Mesenchymal stem cell (in vitro differentiated cells and primary cell): ENCODE data around the gene SLC2A6.

Source experiments
- DNase-seq: peaks from one replicate; pipeline ENCODE4 v3.0.0-alpha.2; 2013
- H2AFZ ChIP-seq: one replicate; pipeline ENCODE4 v1.6.1; 2013; ENCODE audit warnings: low read depth, mild to moderate bottlenecking, control low read depth, inconsistent platforms, low read length, moderate library complexity
- H2AK5ac ChIP-seq: 2 replicates; pipeline ENCODE4 v1.6.1; 2013; ENCODE audit warnings: low read length, moderate library complexity, mild to moderate bottlenecking, inconsistent platforms; ENCODE audit not compliant: severe bottlenecking
- H2BK120ac ChIP-seq: one replicate; pipeline ENCODE4 v1.6.1; 2013; ENCODE audit warnings: low read depth, mild to moderate bottlenecking, inconsistent platforms, low read length, moderate library complexity
- H2BK12ac ChIP-seq, 2 experiments: one replicate each; pipeline ENCODE4 v1.6.1; 2013; ENCODE audit warnings: inconsistent platforms in 2 of 2, low read length in 2 of 2, mild to moderate bottlenecking in 2 of 2, moderate library complexity in 2 of 2, control low read depth in 1 of 2
- H2BK15ac ChIP-seq: one replicate; pipeline ENCODE4 v1.6.1; 2013; ENCODE audit warnings: mild to moderate bottlenecking, low read depth, inconsistent platforms; ENCODE audit not compliant: poor library complexity, severe bottlenecking
- H2BK5ac ChIP-seq: 2 replicates; pipeline ENCODE4 v1.6.1; 2013; ENCODE audit warnings: low read depth, mild to moderate bottlenecking, low read length, control low read depth, inconsistent platforms; ENCODE audit not compliant: poor library complexity, severe bottlenecking
- H3K14ac ChIP-seq, 2 experiments: one replicate each; pipeline ENCODE4 v1.6.1; 2013; ENCODE audit warnings: inconsistent platforms in 2 of 2, low read length in 2 of 2, control low read depth in 1 of 2, mild to moderate bottlenecking in 1 of 2, moderate library complexity in 1 of 2
- H3K18ac ChIP-seq, 2 experiments: one replicate each; pipeline ENCODE4 v1.6.1; 2013; ENCODE audit warnings: inconsistent platforms in 2 of 2, low read length in 2 of 2, control low read depth in 1 of 2, low read depth in 1 of 2, mild to moderate bottlenecking in 1 of 2
- H3K23ac ChIP-seq, 2 experiments: one replicate each; pipeline ENCODE4 v1.6.1; 2013; ENCODE audit warnings: inconsistent platforms in 2 of 2, low read length in 2 of 2, mild to moderate bottlenecking in 2 of 2, moderate library complexity in 2 of 2, control low read depth in 1 of 2
- H3K27ac ChIP-seq: 2 replicates; pipeline ENCODE4 v1.5.1; 2013; ENCODE audit warnings: mild to moderate bottlenecking, moderate library complexity, low read length, control low read depth, inconsistent platforms; ENCODE audit not compliant: poor library complexity, severe bottlenecking
- H3K27me3 ChIP-seq, 2 experiments: 2 replicates each; pipeline versions ENCODE4 v1.6.1 to v1.7.0; 2013; ENCODE audit warnings: low read length in 2 of 2, mild to moderate bottlenecking in 2 of 2, moderate library complexity in 2 of 2, control low read depth in 1 of 2, inconsistent platforms in 1 of 2; ENCODE audit not compliant: control insufficient read depth in 1 of 2, insufficient read depth in 1 of 2
- H3K36me3 ChIP-seq, 2 experiments: 2 replicates each; pipeline versions ENCODE4 v1.6.1 to v1.7.0; 2013; ENCODE audit warnings: low read length in 2 of 2, control low read depth in 1 of 2, inconsistent platforms in 1 of 2, low read depth in 1 of 2, mild to moderate bottlenecking in 1 of 2; ENCODE audit not compliant: insufficient read depth in 2 of 2, control insufficient read depth in 1 of 2
- H3K4ac ChIP-seq, 2 experiments: one replicate each; pipeline ENCODE4 v1.6.1; 2013; ENCODE audit warnings: inconsistent platforms in 2 of 2, low read length in 2 of 2, mild to moderate bottlenecking in 2 of 2, moderate library complexity in 2 of 2, control low read depth in 1 of 2, low read depth in 1 of 2
- H3K4me1 ChIP-seq: 2 replicates; pipeline ENCODE4 v1.6.1; 2013; ENCODE audit warnings: low read depth, low read length, control low read depth; ENCODE audit not compliant: control insufficient read depth, insufficient read depth
- H3K4me2 ChIP-seq: 2 replicates; pipeline ENCODE4 v1.6.1; 2013; ENCODE audit warnings: low read length, mild to moderate bottlenecking, inconsistent platforms; ENCODE audit not compliant: poor library complexity, severe bottlenecking
- H3K4me3 ChIP-seq, 2 experiments: 2 replicates each; pipeline versions ENCODE4 v1.5.1 to v1.7.0; 2013; ENCODE audit warnings: low read length in 2 of 2, mild to moderate bottlenecking in 2 of 2, control low read depth in 1 of 2, low read depth in 1 of 2; ENCODE audit not compliant: insufficient read depth in 1 of 2
- H3K79me1 ChIP-seq: replicated peaks from 2 replicates; pipeline ENCODE4 v1.6.1; 2013; ENCODE audit warnings: mild to moderate bottlenecking, control low read depth, low read length, inconsistent platforms; ENCODE audit not compliant: poor library complexity, severe bottlenecking
- H3K9ac ChIP-seq: 2 replicates; pipeline ENCODE4 v1.7.0; 2013; ENCODE audit warnings: mild to moderate bottlenecking, low read length, moderate library complexity
- H3K9me3 ChIP-seq: 2 replicates; pipeline ENCODE4 v1.7.0; 2013; ENCODE audit warnings: mild to moderate bottlenecking, low read length; ENCODE audit not compliant: control insufficient read depth
- H4K8ac ChIP-seq: one replicate; pipeline ENCODE4 v1.6.1; 2013; ENCODE audit warnings: inconsistent platforms, mild to moderate bottlenecking, low read length, moderate library complexity
- H4K91ac ChIP-seq: one replicate; pipeline ENCODE4 v1.6.1; 2013; ENCODE audit warnings: mild to moderate bottlenecking, low read length, inconsistent platforms
- WGBS: methylation state at CpG from one replicate; pipeline ENCODE4 v1.1.7; 2013; ENCODE audit warnings: mixed read lengths; 5-methylcytosine and 5-hydroxymethylcytosine counted together

Gene SLC2A6

GRCh38 chr9:133474215-133474614 is 4.7 kb downstream of the SLC2A6 start:
- Histone ChIP-seq H2BK5ac (no peak overlapping the region), H2BK120ac (no peak overlapping the region), H3K36me3 (peaks cover 53 to 73% of the 10 kb centered on the region in 2 experiments), H3K4me2 (no peak overlapping the region), H3K27ac (no peak overlapping the region), H3K14ac (no peak overlapping the region), H2AFZ (no peak overlapping the region), H3K18ac (no peak overlapping the region), H4K8ac (no peak overlapping the region), H3K4me1 (peaks cover 27% of the 10 kb centered on the region), H3K9ac (no peak overlapping the region), H3K27me3 (no peaks in the 10 kb centered on the region), H3K23ac (no peak overlapping the region), H3K4me3 (no peak overlapping the region), H3K79me1 (peaks cover 31% of the 10 kb centered on the region), H2BK15ac (no peak overlapping the region), H3K4ac (no peak overlapping the region), H2AK5ac (no peak overlapping the region), H3K9me3 (no peaks in the 10 kb centered on the region), H2BK12ac (no peak overlapping the region), H4K91ac (no peak overlapping the region)
- 100% methylated on average over 2 of the region's 5 CpGs for WGBS
- DNase-seq: no peak

GRCh38 chr9:133473743-133474142 is 5.2 kb downstream of the SLC2A6 start:
- Histone ChIP-seq H2BK120ac (no peak overlapping the region), H3K79me1 (peaks cover 31% of the 10 kb centered on the region), H3K36me3 (peaks cover 53 to 78% of the 10 kb centered on the region in 2 experiments), H2AFZ (no peak overlapping the region), H3K23ac (no peak overlapping the region), H3K9me3 (no peaks in the 10 kb centered on the region), H2BK12ac (no peak overlapping the region), H3K4me2 (no peak overlapping the region), H3K4me3 (no peak overlapping the region), H2AK5ac (no peak overlapping the region), H3K4me1 (peaks cover 27% of the 10 kb centered on the region), H2BK5ac (no peak overlapping the region), H3K9ac (no peak overlapping the region), H4K91ac (no peak overlapping the region), H4K8ac (no peak overlapping the region), H3K4ac (no peak overlapping the region), H2BK15ac (no peak overlapping the region), H3K27ac (no peak overlapping the region), H3K18ac (no peak overlapping the region), H3K14ac (no peak overlapping the region), H3K27me3 (no peaks in the 10 kb centered on the region)
- DNase-seq: no peak
- WGBS: 98% methylated on average over 20 of the region's 20 CpGs

GRCh38 chr9:133472753-133473378 is 6.0 kb downstream of the SLC2A6 start:
- Histone ChIP-seq H2AK5ac (no peak overlapping the region), H3K27ac (no peak overlapping the region), H3K36me3 (peaks cover 53 to 87% of the 10 kb centered on the region in 2 experiments), H2BK15ac (no peak overlapping the region), H2BK12ac (no peak overlapping the region), H4K8ac (no peak overlapping the region), H3K79me1 (peaks cover 28% of the 10 kb centered on the region), H3K4ac (no peak overlapping the region), H2BK120ac (no peak overlapping the region), H3K4me1 (peaks cover 19% of the 10 kb centered on the region), H3K14ac (no peak overlapping the region), H3K27me3 (no peaks in the 10 kb centered on the region), H3K18ac (no peak overlapping the region), H2AFZ (no peak overlapping the region), H2BK5ac (no peak overlapping the region), H4K91ac (peak overlapping the region; percentile 67), H3K9ac (no peak overlapping the region), H3K9me3 (no peaks in the 10 kb centered on the region), H3K4me2 (no peak overlapping the region), H3K23ac (no peak overlapping the region), H3K4me3 (no peak overlapping the region)
- 95% methylated on average over 19 of the region's 19 CpGs for WGBS
- no peak for DNase-seq

GRCh38 chr9:133472277-133472645 is 6.6 kb downstream of the SLC2A6 start:
- Histone ChIP-seq H3K9me3 (no peaks in the 10 kb centered on the region), H3K4me2 (no peak overlapping the region), H3K36me3 (peaks cover 52 to 90% of the 10 kb centered on the region in 2 experiments), H2BK15ac (no peak overlapping the region), H3K14ac (no peak overlapping the region), H3K4me1 (peaks cover 15% of the 10 kb centered on the region), H2BK5ac (no peak overlapping the region), H2BK12ac (no peak overlapping the region), H3K4ac (no peak overlapping the region), H2BK120ac (no peak overlapping the region), H3K27ac (no peak overlapping the region), H3K79me1 (peaks cover 24% of the 10 kb centered on the region), H3K18ac (no peak overlapping the region), H4K8ac (no peak overlapping the region), H4K91ac (no peak overlapping the region), H2AFZ (no peak overlapping the region), H3K27me3 (no peaks in the 10 kb centered on the region), H2AK5ac (no peak overlapping the region), H3K9ac (no peak overlapping the region), H3K23ac (no peak overlapping the region), H3K4me3 (no peak overlapping the region)
- WGBS: 96% methylated on average over 11 of the region's 11 CpGs
- no peak for DNase-seq
